NCI-H1092 treated with DMSO at 0.1 percent for 48 hours (cell line): ENCODE data around the gene SLC25A28.
"Not testable (repeated sequence)": the region's sequence is repeated elsewhere in the genome, so short reads cannot be mapped to it uniquely, and the experiment has no call there.

Experiments used
- DNase-seq: peaks from one replicate; lab custom pipeline; 2025; lab: John Stamatoyannopoulos, UW

The SLC25A28 gene

GRCh38 chr10:99628923-99629624, 8.8 kb upstream of the SLC25A28 start:
- DNase-seq: no peak

GRCh38 chr10:99625124-99625523, 4.9 kb upstream of the SLC25A28 start:
- not testable (repeated sequence) for DNase-seq

- DNase-seq: no peak
These were observed 3.7 kb upstream of the SLC25A28 start for GRCh38 chr10:99623919-99624318.

- peak; percentile 70 for DNase-seq
These were observed 1.4 kb upstream of the SLC25A28 start for GRCh38 chr10:99621454-99622251.

GRCh38 chr10:99620711-99621453, 643 bp upstream of the SLC25A28 start:
- peak; percentile 79 for DNase-seq

- DNase-seq: no peak
These were observed 994 bp downstream of the SLC25A28 start for GRCh38 chr10:99619090-99619800.

- DNase-seq: no peak
These were observed 2.5 kb downstream of the SLC25A28 start for GRCh38 chr10:99617696-99618095.

GRCh38 chr10:99615426-99615825, 4.8 kb downstream of the SLC25A28 start:
- DNase-seq: no peak

- peak; percentile 35 for DNase-seq
These were observed 7.9 kb downstream of the SLC25A28 start for GRCh38 chr10:99612167-99612831.

- DNase-seq: no peak
These were observed 8.9 kb downstream of the SLC25A28 start for GRCh38 chr10:99611326-99611725.

GRCh38 chr10:99610221-99610620, 10.0 kb downstream of the SLC25A28 start:
- no peak for DNase-seq

GRCh38 chr10:99609186-99609585, 11.1 kb downstream of the SLC25A28 start:
- no peak for DNase-seq

- DNase-seq: no peak
These were observed 14.9 kb downstream of the SLC25A28 start for GRCh38 chr10:99605351-99605750.

- DNase-seq: no peak
These were observed 15.4 kb downstream of the SLC25A28 start for GRCh38 chr10:99604862-99605261.

GRCh38 chr10:99598781-99599509, 21.3 kb downstream of the SLC25A28 start:
- no peak for DNase-seq

- no peak for DNase-seq
These were observed 22.2 kb downstream of the SLC25A28 start for GRCh38 chr10:99598011-99598410.

GRCh38 chr10:99596708-99597107, 23.5 kb downstream of the SLC25A28 start:
- not testable (repeated sequence) for DNase-seq

GRCh38 chr10:99595770-99596465, 24.3 kb downstream of the SLC25A28 start:
- DNase-seq: no peak

- no peak for DNase-seq
These were observed 25.0 kb downstream of the SLC25A28 start for GRCh38 chr10:99595236-99595635.

GRCh38 chr10:99593312-99593711, 26.9 kb downstream of the SLC25A28 start:
- no peak for DNase-seq
